ENCODE data around the gene SLC39A3.

DNA sequence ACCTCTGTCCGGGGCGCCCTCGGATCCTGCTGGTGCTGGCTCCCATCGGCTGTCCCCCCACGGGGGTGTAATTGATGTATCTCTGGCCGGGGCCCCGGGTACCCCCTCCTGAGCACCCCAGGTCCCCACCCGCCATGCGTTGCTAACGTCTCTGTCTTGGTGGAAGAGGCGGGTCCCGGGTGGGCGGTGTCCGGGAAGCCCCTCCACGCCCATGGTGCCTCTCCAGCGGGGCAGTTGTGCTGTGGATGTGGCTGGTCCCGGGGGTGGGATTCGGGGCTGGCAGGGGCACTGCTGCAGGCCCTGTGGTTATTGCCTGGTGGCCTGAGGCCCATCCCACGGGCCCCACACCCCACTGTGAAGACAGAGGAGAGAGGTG lies 23.6 kb downstream of the SLC39A3 start:
- TF ChIP-seq, protein P1, sequence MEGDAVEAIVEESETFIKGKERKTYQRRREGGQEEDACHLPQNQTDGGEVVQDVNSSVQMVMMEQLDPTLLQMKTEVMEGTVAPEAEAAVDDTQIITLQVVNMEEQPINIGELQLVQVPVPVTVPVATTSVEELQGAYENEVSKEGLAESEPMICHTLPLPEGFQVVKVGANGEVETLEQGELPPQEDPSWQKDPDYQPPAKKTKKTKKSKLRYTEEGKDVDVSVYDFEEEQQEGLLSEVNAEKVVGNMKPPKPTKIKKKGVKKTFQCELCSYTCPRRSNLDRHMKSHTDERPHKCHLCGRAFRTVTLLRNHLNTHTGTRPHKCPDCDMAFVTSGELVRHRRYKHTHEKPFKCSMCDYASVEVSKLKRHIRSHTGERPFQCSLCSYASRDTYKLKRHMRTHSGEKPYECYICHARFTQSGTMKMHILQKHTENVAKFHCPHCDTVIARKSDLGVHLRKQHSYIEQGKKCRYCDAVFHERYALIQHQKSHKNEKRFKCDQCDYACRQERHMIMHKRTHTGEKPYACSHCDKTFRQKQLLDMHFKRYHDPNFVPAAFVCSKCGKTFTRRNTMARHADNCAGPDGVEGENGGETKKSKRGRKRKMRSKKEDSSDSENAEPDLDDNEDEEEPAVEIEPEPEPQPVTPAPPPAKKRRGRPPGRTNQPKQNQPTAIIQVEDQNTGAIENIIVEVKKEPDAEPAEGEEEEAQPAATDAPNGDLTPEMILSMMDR (IDR thresholded peaks at IDR 0.05): no peak
- no peak for TF ChIP-seq POLR2A (IDR thresholded peaks at IDR 0.05)

Data from thyroid gland (tissue), 4 donors.